Stimulated activated CD4-positive, alpha-beta T cell treated with anti-CD3 and anti-CD28 coated beads, Interleukin-15, amount 100 ng/mL, for 24 hours (primary cell): ENCODE results near the gene ALG12.

Experiments used
- DNase-seq: peaks from one replicate; pipeline ENCODE4 v3.0.0-alpha.2; 2020

Gene ALG12

GRCh38 chr22:49957826-49958365, 39.7 kb upstream of the ALG12 start:
- DNase-seq: no peak

GRCh38 chr22:49956914-49957825, 38.9 kb upstream of the ALG12 start:
- no peak for DNase-seq

- no peak for DNase-seq
Measured at GRCh38 chr22:49956418-49956770, 38.2 kb upstream of the ALG12 start.

GRCh38 chr22:49955581-49956417, 37.6 kb upstream of the ALG12 start:
- no peak for DNase-seq

GRCh38 chr22:49954991-49955580, 36.8 kb upstream of the ALG12 start:
- no peak for DNase-seq

GRCh38 chr22:49954354-49954753, 36.1 kb upstream of the ALG12 start:
- no peak for DNase-seq

GRCh38 chr22:49953680-49954344, 35.6 kb upstream of the ALG12 start:
- DNase-seq: no peak

- no peak for DNase-seq
Measured at GRCh38 chr22:49953027-49953679, 34.9 kb upstream of the ALG12 start.

GRCh38 chr22:49951986-49952896, 34.0 kb upstream of the ALG12 start:
- DNase-seq: no peak

GRCh38 chr22:49951678-49951985, 33.4 kb upstream of the ALG12 start:
- no peak for DNase-seq

GRCh38 chr22:49951000-49951677, 32.9 kb upstream of the ALG12 start:
- no peak for DNase-seq

- DNase-seq: no peak
Measured at GRCh38 chr22:49950396-49950994, 32.3 kb upstream of the ALG12 start.

- DNase-seq: no peak
Measured at GRCh38 chr22:49949914-49950292, 31.7 kb upstream of the ALG12 start.

GRCh38 chr22:49948958-49949913, 31.0 kb upstream of the ALG12 start:
- no peak for DNase-seq

GRCh38 chr22:49948116-49948957, 30.1 kb upstream of the ALG12 start:
- DNase-seq: no peak

- no peak for DNase-seq
Measured at GRCh38 chr22:49947296-49947622, 29.0 kb upstream of the ALG12 start.

GRCh38 chr22:49946612-49947295, 28.5 kb upstream of the ALG12 start:
- no peak for DNase-seq
